GM21737 (cell line): ENCODE data around the gene KLHL3.
A peak's percentile ranks its signal among the peaks of the same experiment; 100 is the strongest.
"Not testable (repeated sequence)": the region's sequence is repeated elsewhere in the genome, so short reads cannot be mapped to it uniquely, and the experiment has no call there.

Source experiments
- ATAC-seq: cut with Tn5 transposase; IDR thresholded peaks from one replicate; pipeline ENCODE4 v1.9.1; 2021; ENCODE audit warnings: mild to moderate bottlenecking, moderate library complexity; ENCODE audit not compliant: unreplicated experiment

The KLHL3 gene

DNA sequence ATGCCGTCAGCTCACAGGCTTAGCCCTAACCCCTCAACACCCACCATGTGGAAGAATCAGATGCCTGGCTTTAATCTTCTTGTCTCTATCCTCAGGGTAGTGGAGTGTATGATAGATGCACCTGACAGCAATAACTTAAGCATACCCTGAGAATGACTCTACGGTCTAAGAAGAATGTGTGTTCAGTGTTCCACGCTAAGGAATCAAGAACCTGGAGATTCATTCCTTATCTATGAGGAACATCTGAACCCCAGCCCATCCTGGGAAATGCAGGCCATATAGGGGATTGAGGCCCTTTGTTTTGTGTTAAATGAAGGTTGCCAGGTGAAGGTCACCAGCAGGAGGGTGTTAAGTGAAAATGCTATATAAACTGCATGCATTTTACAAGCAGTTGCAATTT, 63.0 kb downstream of the KLHL3 start:
- ATAC-seq: no peak

DNA sequence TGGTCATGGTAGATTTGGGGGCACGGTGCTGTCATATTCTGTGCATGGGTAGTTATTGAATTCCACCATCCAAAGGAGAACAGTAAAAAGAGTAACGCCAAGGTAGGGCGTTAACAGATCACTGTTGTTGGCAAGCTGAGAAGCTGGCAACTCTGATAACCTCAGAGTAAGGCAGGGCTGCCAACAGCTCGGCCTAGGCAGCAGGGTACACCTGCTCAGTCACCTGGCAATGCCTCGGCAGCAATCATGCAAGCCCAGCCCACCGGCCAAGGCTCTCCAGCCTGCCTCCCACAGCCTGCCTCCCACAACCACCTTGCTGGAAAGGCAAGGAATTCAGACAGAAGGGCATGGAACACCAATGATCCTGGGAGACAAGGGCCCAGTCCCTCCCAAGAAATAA, 63.9 kb downstream of the KLHL3 start:
- ATAC-seq: no peak

- ATAC-seq: no peak
Observed at GRCh38 chr5:137669811-137670210, 66.1 kb downstream of the KLHL3 start.

- no peak for ATAC-seq
Observed at GRCh38 chr5:137668637-137669036, 67.3 kb downstream of the KLHL3 start.

DNA sequence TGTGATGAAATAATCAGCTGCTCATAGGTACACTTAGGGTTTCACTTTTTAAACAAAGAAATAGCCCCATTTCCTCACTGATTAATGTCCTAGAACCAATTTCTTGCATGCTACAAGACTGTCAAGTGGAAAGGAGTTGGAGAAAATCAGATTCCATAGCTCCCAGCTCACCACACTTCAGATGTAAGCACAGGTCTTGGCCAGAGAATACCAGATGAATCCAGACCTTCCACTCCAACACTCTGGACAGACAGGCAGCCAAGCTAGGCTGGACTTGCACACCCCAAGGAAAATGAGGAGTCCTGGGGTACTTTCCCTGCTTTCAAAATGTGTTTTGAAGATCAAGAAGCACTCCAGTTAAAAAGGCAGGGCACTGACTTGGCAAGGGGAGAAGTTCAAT, 68.5 kb downstream of the KLHL3 start:
- ATAC-seq: no peak

GRCh38 chr5:137666901-137667300, 69.0 kb downstream of the KLHL3 start:
- ATAC-seq: no peak

- ATAC-seq: peak; percentile 21
Observed at GRCh38 chr5:137666461-137666850, 69.4 kb downstream of the KLHL3 start.

DNA sequence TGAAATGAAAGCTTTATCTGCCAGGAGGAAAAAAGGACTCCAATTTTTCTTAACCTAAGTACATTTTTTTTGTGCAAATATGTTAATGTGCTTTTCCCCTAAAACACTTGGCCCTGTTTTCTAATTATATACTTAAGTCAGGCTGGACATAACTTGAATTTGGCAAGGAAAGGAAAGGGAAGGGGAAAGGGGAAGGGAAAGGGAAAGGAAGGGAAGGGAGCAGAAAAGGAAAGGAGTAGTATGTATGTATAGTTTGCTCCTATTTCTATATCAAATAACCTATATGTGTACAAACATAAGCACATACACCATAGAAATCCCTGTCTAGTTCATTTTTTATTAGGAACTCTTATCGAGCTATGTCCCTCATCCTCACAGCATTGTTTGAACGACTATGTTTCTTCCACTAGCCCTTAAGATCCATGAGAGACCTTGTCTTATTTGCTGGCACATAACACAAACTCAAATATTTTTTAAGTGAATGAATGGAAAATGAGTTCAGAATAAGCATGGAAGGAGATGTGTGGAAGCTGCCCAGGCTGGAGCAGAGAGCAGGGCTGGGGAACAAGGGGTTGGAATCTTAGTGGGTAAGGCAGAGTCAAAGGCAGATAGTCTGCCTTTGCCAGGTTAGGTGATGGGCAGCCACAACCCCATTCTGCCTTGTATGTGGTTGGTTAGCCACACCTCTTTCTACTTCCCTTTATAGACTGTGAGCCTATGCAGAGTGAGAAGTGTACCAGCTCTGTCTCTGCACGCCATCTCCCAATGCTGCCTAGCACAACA, 70.0 kb downstream of the KLHL3 start:
- ATAC-seq: peak; percentile 98

DNA sequence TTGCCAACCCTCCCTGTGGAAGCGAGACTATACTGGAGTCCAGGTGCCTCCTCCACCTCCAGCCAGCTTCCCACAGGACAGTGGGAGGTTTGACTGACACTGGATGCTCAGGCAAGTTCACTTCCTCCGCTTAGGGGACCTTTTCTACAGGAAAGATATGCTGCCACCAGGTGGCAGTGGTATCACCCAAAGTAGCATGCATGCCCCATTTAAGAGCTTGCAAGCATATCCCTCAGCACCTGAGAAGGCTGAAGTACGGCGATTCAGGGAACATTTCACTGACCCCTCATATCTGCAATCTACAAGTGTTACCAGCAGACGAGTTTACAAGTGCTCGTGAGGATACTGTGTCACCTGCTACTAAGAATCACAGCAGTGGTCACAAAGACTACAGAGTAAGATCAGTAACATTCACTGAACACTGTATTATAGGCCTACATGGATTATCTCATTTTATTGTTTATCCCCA, 75.5 kb downstream of the KLHL3 start:
- ATAC-seq: peak; percentile 86

DNA sequence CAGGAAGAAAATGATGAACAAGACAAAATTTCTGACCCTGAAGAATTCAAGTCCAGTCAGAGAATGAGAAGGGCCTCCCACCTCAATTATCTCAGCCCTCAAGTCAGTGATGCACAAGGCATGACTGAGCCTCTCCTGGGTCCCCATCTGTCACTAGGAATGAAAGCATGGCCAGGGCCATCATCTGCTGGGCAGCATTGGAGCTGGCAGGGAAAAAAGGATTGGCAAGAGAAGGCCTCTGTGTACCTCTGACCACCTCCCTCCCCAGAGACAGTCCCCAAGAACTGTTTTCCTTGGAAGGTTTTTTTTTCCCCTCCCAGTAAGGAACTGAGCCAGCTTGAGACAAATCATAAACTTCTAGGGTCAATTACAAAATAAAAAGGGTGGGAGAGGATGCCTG, 76.7 kb downstream of the KLHL3 start:
- ATAC-seq: no peak

DNA sequence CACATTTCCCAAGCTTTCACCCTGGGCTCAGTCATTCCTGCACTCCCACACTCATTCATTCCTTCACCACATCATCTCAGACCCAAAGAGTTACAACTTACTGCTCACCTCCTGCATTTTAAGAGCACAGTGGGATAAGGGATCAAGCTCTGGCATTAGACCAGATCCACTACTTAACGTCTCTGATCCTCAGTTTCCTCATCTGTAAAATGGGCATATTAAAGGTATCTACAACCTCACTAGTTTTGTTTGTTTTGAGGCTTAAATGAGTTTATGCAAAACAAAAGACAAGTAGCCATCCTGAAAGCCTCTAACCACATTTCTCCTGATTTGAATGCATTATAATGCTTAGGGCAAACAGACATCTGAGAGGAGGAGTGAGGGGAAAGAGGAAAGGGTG, 77.6 kb downstream of the KLHL3 start:
- no peak for ATAC-seq

GRCh38 chr5:137657073-137657472, 78.8 kb downstream of the KLHL3 start:
- ATAC-seq: no peak

GRCh38 chr5:137656558-137656957, 79.3 kb downstream of the KLHL3 start:
- no peak for ATAC-seq

DNA sequence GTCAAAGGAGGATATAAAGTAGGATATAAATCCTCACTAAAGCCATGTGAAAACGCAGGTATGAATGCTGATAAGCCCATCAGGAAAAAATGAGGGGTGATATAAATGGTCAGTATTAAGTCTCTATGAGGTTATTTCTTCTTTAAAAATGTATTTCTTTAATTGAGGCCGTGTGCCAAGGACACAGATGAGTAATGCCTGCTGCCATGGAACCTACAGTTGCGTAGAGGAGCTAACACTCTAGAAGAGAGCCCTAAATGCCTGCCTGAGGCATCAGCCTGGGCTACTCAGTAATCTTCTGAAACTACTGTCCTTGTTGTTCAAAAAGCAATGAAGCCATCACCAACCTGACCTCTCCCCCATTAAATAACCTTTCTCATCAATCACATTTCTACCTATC, 84.9 kb downstream of the KLHL3 start:
- ATAC-seq: no peak

GRCh38 chr5:137649228-137649935, 86.5 kb downstream of the KLHL3 start:
- ATAC-seq: no peak

DNA sequence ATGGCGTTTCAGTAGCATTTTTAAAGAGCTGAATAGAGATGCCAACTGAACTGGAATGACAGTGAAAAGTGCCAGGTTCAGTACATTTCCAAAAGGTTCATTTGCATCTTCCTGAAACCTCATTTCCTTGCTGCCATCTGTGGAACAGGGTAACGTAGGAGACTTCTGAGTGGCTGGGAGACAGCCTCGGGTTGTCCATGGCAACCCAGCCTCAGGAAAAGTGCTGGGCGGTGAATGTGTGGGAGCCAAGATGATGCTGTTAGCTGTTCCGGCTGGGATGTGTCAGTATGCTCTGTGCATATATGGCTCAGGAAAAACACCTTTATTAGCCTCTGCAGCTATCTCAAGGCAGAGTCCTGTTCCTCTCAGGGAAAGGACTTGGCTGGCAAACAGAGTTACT, 87.5 kb downstream of the KLHL3 start:
- ATAC-seq: no peak

- no peak for ATAC-seq
Observed at GRCh38 chr5:137647401-137647800, 88.5 kb downstream of the KLHL3 start.

DNA sequence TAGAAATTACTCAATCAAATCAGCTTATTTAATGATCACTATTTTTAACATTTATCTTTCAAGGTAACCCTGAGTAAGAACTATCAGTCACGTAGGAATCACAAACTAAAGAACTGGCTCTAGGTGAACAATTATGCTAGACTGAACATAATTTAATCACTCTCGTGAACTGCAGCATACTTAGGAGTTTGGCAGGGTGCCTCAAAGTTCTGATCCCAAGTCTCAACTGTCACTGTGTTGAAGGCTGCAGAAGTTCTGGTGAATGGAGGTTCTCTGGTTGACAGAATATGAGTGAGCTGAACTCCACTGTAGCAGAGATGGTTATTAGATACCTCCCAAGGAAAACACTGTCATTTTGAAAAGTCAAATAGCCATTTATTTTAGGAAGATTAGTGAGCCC, 89.1 kb downstream of the KLHL3 start:
- no peak for ATAC-seq

DNA sequence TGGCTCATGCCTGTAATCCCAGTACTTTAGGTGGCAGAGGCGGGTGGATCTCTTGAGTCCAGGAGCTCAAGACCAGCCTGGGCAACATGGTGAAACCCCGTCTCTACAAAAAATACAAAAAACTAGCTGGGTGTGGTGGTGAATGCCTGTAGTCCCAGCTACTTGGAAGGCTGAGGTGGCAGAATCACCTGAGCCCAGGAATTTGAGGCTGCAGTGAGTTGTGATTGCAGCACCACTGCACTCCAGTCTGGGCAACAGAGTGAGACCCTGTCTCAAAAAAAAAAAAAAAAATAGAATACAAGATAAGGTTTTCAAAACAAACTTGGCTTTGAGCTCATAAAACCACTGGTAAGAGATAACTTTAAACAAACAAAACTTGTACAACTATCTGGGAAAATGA, 92.8 kb downstream of the KLHL3 start:
- not testable (repeated sequence) for ATAC-seq

DNA sequence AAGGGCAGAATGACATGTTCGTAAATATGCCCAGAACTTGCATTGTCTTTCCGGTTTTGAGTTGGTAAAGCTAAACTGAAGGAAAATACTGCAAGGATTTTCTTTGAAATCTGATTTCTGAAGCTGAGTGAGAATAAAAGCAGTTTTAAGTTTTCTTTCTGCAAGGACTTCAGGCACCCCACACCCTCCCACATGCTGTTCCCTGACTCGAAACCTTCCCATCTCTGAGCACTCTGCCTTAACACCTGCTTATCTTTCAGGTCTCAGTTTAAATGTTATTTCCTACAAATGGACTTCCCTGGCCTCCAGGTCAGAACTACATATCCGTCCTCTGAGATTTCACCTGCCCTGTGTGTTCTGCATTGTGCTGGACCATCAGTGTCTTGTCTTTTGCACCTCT, 93.8 kb downstream of the KLHL3 start:
- no peak for ATAC-seq

DNA sequence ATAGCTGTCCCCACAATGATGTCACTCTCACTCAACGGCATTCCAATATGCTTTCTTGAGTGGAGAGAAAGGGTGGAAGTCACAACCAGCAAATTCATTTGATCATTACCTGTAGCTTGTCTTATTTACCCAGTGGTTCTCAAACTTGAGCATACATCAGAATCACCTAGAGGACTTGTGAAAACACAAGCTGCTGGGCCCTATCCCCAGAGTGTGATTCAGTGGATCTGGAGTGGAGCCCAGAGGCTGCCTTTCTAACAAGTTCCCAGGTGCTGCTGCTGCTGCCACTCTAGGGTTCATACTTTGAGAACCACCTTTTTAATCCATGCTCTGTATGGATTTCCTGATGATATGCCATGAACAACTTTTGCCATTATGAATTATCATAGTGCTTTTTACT, 94.7 kb downstream of the KLHL3 start:
- ATAC-seq: no peak

GRCh38 chr5:137639645-137640044, 96.2 kb downstream of the KLHL3 start:
- ATAC-seq: no peak
